HepG2 (cell line): ENCODE measurements around the gene SUSD3. TPM values are rescaled to one million over a fixed set of nuclear protein-coding genes. Genes with fewer than 3 reads are reported as not detected.

Source experiments
- CBFB ChIP-seq: sonication (generic); formaldehyde crosslinking; IDR thresholded peaks from 2 replicates; pipeline ENCODE4 v1.4.0; 2020; ENCODE audit warnings: missing genetic modification reagents
- DNMT1 ChIP-seq: sonication (generic); formaldehyde crosslinking; IDR thresholded peaks from 2 replicates; pipeline ENCODE4 v1.5.1; 2020; ENCODE audit warnings: mild to moderate bottlenecking, missing genetic modification reagents
- DPF2 ChIP-seq: sonication (generic); formaldehyde crosslinking; IDR thresholded peaks from 2 replicates; pipeline ENCODE4 v1.4.0; 2020; ENCODE audit warnings: mild to moderate bottlenecking, low read depth, missing genetic modification reagents, borderline replicate concordance
- MED1 ChIP-seq: sonication (generic); formaldehyde crosslinking; IDR thresholded peaks from 2 replicates; pipeline ENCODE4 v1.4.0; 2020; ENCODE audit warnings: missing genetic modification reagents
- MEIS2 ChIP-seq: sonication (generic); formaldehyde crosslinking; IDR thresholded peaks from 2 replicates; pipeline ENCODE4 v1.9.0; 2021; ENCODE audit warnings: mild to moderate bottlenecking, missing genetic modification reagents
- MLLT10 ChIP-seq: sonication (generic); formaldehyde crosslinking; IDR thresholded peaks from 2 replicates; pipeline ENCODE4 v1.4.0; 2020; ENCODE audit warnings: missing genetic modification reagents
- NFKBIZ ChIP-seq: IDR thresholded peaks from 2 replicates; pipeline ENCODE4 v1.6.1; 2018; ENCODE audit warnings: missing genetic modification reagents, missing compliant biosample characterization
- PCBP2 ChIP-seq: fragments of 200-400 bp; formaldehyde crosslinking; optimal IDR thresholded peaks from 2 replicates; pipeline ENCODE3; 2018; ENCODE audit warnings: low read length, low read depth; ENCODE audit not compliant: poor library complexity, severe bottlenecking
- TBL1XR1 ChIP-seq: fragments of 150-350 bp; IDR thresholded peaks from 2 replicates; pipeline ENCODE4 v1.6.1; 2014; ENCODE audit warnings: borderline replicate concordance, low read length; ENCODE audit not compliant: partially characterized antibody
- ZBTB34 ChIP-seq: sonication (generic); formaldehyde crosslinking; IDR thresholded peaks from 2 replicates; pipeline ENCODE4 v1.8.0; 2022; ENCODE audit warnings: mild to moderate bottlenecking, missing genetic modification reagents
- ZFP36L1 ChIP-seq: sonication (generic); formaldehyde crosslinking; IDR thresholded peaks from 2 replicates; pipeline ENCODE4 v1.8.0; 2022; ENCODE audit warnings: mild to moderate bottlenecking, missing genetic modification reagents, moderate library complexity
- ZNF572 ChIP-seq: sonication (generic); formaldehyde crosslinking; IDR thresholded peaks from 2 replicates; pipeline ENCODE4 v1.5.1; 2020; ENCODE audit warnings: mild to moderate bottlenecking, missing genetic modification reagents
- ZNF574 ChIP-seq: sonication (generic); formaldehyde crosslinking; IDR thresholded peaks from 2 replicates; pipeline ENCODE4 v1.4.0; 2020; ENCODE audit warnings: missing genetic modification reagents
- ZNF788 ChIP-seq: sonication (generic); formaldehyde crosslinking; IDR thresholded peaks from 2 replicates; pipeline ENCODE4 v1.5.0; 2020; ENCODE audit warnings: mild to moderate bottlenecking, missing genetic modification reagents, borderline replicate concordance
- polyA plus RNA-seq, 8 experiments: library from polyadenylated mRNA; depleted of rRNA in 3 of 8; stranded (reverse) in 7 of 8; unstranded in 1 of 8; fragments of >200 nt; fragmentation: Illumina TruSeq in 4 of 8; extraction: Trizol in 4 of 8; gene quantifications; 2 replicates each; pipeline versions ENCODE4 v1.2.1 to v1.2.3, GENCODE V29; 2011 to 2016; ENCODE audit warnings: low read depth in 4 of 8, missing spikeins in 1 of 8, mixed read lengths in 1 of 8; ENCODE audit not compliant: insufficient read depth in 1 of 8
- total RNA-seq, 5 experiments: library from RNA; depleted of rRNA; stranded (reverse); fragments of >200 nt; fragmentation: Illumina TruSeq; extraction: Trizol; gene quantifications; 2 replicates each; pipeline ENCODE4 v1.2.3, GENCODE V29; 2016; ENCODE audit warnings: low read depth in 1 of 5
- TF ChIP-seq, protein P1 (sequence below): sonication (generic); formaldehyde crosslinking; IDR thresholded peaks from 2 replicates; pipeline ENCODE4 v1.4.0; 2020; ENCODE audit warnings: missing genetic modification reagents, borderline replicate concordance
- TF ChIP-seq, protein P2 (sequence below): sonication (generic); formaldehyde crosslinking; IDR thresholded peaks from 2 replicates; pipeline ENCODE4; 2020; ENCODE audit warnings: missing genetic modification reagents, mild to moderate bottlenecking, borderline replicate concordance
- TF ChIP-seq, protein P3 (sequence below): IDR thresholded peaks from 2 replicates; pipeline ENCODE4 v1.6.1; 2016

Gene SUSD3
- total and polyA plus RNA-seq, 2 of the 13 experiments (the other 11 are each of a cell fraction or from before 2014, with no cell fraction given), result 7.0 to 9.1 TPM

DNA sequence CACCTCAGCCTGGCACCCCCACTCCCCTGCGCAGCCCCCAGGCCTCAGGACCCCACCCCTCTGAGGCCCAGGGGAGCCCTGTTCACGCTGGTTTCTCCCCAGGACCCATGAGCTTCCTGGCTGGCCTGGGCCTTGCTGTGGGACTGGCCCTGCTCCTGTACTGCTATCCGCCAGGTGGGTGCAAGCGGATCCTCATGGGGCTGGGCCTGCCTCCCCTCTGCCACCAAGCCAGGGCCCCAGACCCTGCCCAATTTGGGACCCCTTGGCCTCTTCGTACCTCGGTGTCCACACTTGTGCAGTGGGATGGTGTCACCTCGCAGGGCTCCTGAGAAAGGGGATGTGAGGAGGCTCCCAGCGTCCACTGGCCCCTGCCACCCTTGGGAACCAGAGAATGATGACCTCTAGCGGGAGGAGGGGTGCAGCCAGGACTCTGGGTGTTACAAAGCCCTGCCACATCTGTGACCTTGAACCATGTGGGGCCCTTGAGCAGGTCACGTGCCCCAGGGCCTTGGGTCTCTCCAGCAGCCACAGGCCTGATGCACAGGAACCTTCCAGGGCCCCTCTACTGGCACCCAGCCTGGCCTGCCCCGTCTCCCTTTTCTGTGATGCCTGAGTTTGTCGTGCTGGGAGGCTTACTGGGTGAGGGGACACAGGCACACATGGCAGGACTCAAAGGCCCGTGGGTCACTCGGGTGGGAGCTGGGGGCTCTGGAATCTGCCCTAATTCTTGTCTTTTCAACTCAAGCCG, 53.8 kb downstream of the SUSD3 start (continued):
- TF ChIP-seq, protein P1, sequence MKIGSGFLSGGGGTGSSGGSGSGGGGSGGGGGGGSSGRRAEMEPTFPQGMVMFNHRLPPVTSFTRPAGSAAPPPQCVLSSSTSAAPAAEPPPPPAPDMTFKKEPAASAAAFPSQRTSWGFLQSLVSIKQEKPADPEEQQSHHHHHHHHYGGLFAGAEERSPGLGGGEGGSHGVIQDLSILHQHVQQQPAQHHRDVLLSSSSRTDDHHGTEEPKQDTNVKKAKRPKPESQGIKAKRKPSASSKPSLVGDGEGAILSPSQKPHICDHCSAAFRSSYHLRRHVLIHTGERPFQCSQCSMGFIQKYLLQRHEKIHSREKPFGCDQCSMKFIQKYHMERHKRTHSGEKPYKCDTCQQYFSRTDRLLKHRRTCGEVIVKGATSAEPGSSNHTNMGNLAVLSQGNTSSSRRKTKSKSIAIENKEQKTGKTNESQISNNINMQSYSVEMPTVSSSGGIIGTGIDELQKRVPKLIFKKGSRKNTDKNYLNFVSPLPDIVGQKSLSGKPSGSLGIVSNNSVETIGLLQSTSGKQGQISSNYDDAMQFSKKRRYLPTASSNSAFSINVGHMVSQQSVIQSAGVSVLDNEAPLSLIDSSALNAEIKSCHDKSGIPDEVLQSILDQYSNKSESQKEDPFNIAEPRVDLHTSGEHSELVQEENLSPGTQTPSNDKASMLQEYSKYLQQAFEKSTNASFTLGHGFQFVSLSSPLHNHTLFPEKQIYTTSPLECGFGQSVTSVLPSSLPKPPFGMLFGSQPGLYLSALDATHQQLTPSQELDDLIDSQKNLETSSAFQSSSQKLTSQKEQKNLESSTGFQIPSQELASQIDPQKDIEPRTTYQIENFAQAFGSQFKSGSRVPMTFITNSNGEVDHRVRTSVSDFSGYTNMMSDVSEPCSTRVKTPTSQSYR (CRISPR knock-in tag), result peak; percentile 85
- TF ChIP-seq DNMT1, result peak; percentile 79; the same call in 1 of the 2 replicates
- TF ChIP-seq PCBP2, result no peak
- TF ChIP-seq ZNF574 (CRISPR knock-in tag), result peak; percentile 72; the same call in 1 of the 2 replicates
- peak; percentile 89 for TF ChIP-seq ZNF788 (CRISPR knock-in tag)
- TF ChIP-seq ZNF572 (CRISPR knock-in tag), result peak; percentile 60; the same call in 1 of the 2 replicates
- TF ChIP-seq, protein P2, sequence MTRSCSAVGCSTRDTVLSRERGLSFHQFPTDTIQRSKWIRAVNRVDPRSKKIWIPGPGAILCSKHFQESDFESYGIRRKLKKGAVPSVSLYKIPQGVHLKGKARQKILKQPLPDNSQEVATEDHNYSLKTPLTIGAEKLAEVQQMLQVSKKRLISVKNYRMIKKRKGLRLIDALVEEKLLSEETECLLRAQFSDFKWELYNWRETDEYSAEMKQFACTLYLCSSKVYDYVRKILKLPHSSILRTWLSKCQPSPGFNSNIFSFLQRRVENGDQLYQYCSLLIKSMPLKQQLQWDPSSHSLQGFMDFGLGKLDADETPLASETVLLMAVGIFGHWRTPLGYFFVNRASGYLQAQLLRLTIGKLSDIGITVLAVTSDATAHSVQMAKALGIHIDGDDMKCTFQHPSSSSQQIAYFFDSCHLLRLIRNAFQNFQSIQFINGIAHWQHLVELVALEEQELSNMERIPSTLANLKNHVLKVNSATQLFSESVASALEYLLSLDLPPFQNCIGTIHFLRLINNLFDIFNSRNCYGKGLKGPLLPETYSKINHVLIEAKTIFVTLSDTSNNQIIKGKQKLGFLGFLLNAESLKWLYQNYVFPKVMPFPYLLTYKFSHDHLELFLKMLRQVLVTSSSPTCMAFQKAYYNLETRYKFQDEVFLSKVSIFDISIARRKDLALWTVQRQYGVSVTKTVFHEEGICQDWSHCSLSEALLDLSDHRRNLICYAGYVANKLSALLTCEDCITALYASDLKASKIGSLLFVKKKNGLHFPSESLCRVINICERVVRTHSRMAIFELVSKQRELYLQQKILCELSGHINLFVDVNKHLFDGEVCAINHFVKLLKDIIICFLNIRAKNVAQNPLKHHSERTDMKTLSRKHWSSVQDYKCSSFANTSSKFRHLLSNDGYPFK (CRISPR knock-in tag), result peak; percentile 24; the same call in 1 of the 2 replicates
- TF ChIP-seq MLLT10 (CRISPR knock-in tag), result no peak
- peak; percentile 72; the same call in 1 of the 2 replicates for TF ChIP-seq CBFB
- peak; percentile 74; the same call in 1 of the 2 replicates for TF ChIP-seq NFKBIZ
- TF ChIP-seq ZFP36L1 (CRISPR knock-in tag), result no peak
- TF ChIP-seq MED1 (CRISPR knock-in tag), result peak; percentile 91
- TF ChIP-seq, protein P3, sequence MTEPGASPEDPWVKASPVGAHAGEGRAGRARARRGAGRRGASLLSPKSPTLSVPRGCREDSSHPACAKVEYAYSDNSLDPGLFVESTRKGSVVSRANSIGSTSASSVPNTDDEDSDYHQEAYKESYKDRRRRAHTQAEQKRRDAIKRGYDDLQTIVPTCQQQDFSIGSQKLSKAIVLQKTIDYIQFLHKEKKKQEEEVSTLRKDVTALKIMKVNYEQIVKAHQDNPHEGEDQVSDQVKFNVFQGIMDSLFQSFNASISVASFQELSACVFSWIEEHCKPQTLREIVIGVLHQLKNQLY (CRISPR knock-in tag), result peak; percentile 95
- TF ChIP-seq ZBTB34 (CRISPR knock-in tag), result 0 out of 2 replicates have a peak, but pooled peaks have one; percentile 37
- TF ChIP-seq DPF2 (CRISPR knock-in tag), result peak; percentile 68; the same call in 1 of the 2 replicates
- TF ChIP-seq TBL1XR1, result no peak
- peak; percentile 79; the same call in 1 of the 2 replicates for TF ChIP-seq MEIS2
